ENCODE data around the gene CD79B.

DNA sequence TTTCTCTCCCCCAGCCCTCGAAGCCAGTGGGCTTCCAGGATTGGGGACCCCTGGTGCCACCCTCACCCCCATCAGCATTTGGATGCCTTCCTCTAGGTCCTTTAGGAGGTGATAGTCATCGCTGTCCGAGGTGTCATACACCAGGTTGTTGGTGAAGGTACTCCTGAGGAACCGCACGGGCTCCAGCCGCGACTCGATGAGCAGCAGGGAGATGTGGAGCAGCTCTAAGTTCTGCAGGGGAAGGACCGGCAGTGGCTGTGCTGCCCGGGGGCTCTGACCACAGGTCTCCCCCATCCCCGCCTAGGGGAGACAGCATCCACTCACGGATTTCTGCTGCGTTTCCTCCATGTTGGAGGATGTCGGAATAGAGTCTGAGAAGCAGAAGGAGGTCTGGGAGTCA, 22.0 kb downstream of the CD79B start:
- TF ChIP-seq SUZ12 (IDR thresholded peaks at IDR 0.05; ENCODE audit: extremely low read depth, insufficient read depth, insufficient read length) (no peak), YY1 (IDR thresholded peaks at IDR 0.05; ENCODE audit: insufficient read depth, insufficient read length) (no peak), ZNF274 (IDR thresholded peaks at IDR 0.05; ENCODE audit: low read depth, low read length) (no peak)

Data from NT2/D1 (cell line).